K562 (cell line): ENCODE results near the gene FGF23. TPM values are rescaled to one million over a fixed set of nuclear protein-coding genes. Genes with fewer than 3 reads are reported as not detected.

Experiments used
- ATAC-seq: fragments of 200-7000 bp; cut with Tn5 transposase; 3 replicates; pipeline ENCODE4 v1.9.1; 2020; ENCODE audit warnings: moderate library complexity
- BruUV-seq: library from RNA; stranded (reverse); fragments of 400-500 nt; replicated peaks from 2 replicates; lab custom pipeline; 2021; lab: Mats Ljungman, UMichigan
- CTCF ChIA-PET: fragments of 300-600 bp; formaldehyde crosslinking; extraction: SDS; loops from one replicate; lab custom pipeline; 2021; ENCODE audit warnings: low intra/inter-chr PET ratio; lab: Yijun Ruan, JAX
- POLR2A ChIA-PET: fragments of 300-600, 350-650 bp; sonication (Branson Sonifier 250); formaldehyde crosslinking; extraction: SDS; loops from one replicate; lab custom pipeline; 2021; ENCODE audit warnings: antibody characterized with exemption, inconsistent platforms; lab: Yijun Ruan, JAX
- DNase-seq, 4 experiments: peaks; one replicate each; pipeline versions ENCODE4 v3.0.0 to v3.0.0-alpha.2; 2011 to 2018; ENCODE audit warnings: low spot score in 3 of 4, mixed read lengths in 3 of 4; ENCODE audit errors: extremely low read depth in 1 of 4
- FAIRE-seq: peaks from 2 replicates; lab custom pipeline; 2011; peaks lifted over from hg19 to GRCh38; lab: Jason Lieb, UNC
- H2AFZ ChIP-seq: 2 replicates; pipeline ENCODE4 v1.6.0; 2011; ENCODE audit warnings: low read depth, low read length, control low read depth, inconsistent platforms
- H3K27ac ChIP-seq: fragments of 200-600 bp; 3 replicates; pipeline ENCODE4 v1.8.0; 2011; ENCODE audit warnings: low read depth, mild to moderate bottlenecking, control low read depth, inconsistent platforms, low read length, moderate library complexity, mixed read lengths; ENCODE audit errors: extremely low read depth
- H3K27me3 ChIP-seq, 2 experiments: fragments of 300-600 bp in 1 of 2; 2 replicates in 1 of 2; 3 replicates in 1 of 2; pipeline versions ENCODE4 v1.6.0 to v1.8.0; 2011; ENCODE audit warnings: inconsistent platforms in 2 of 2, low read length in 2 of 2, mild to moderate bottlenecking in 1 of 2, mixed read lengths in 1 of 2, moderate library complexity in 1 of 2; ENCODE audit not compliant: control insufficient read depth in 2 of 2, insufficient read depth in 2 of 2
- H3K36me3 ChIP-seq: fragments of 300-600 bp; 3 replicates; pipeline ENCODE4 v1.8.0; 2011; ENCODE audit warnings: mild to moderate bottlenecking, low read length, inconsistent platforms; ENCODE audit not compliant: control insufficient read depth, insufficient read depth
- H3K4me1 ChIP-seq, 2 experiments: fragments of 200-600 bp in 1 of 2; replicated peaks in 1 of 2; 2 replicates in 1 of 2; 3 replicates in 1 of 2; pipeline versions ENCODE4 v1.5.1 to v1.8.0; 2011; ENCODE audit warnings: inconsistent platforms in 2 of 2, low read length in 2 of 2, mild to moderate bottlenecking in 1 of 2, mixed read lengths in 1 of 2, moderate library complexity in 1 of 2; ENCODE audit not compliant: control insufficient read depth in 2 of 2, insufficient read depth in 2 of 2
- H3K4me2 ChIP-seq: 2 replicates; pipeline ENCODE4 v1.6.1; 2011; ENCODE audit warnings: low read length, control low read depth, inconsistent platforms, mixed read lengths; ENCODE audit not compliant: insufficient read depth
- H3K4me3 ChIP-seq: fragments of 200-600 bp; sonication (generic), shearing (Covaris generic); 2 replicates; pipeline ENCODE4 v1.5.1; 2016; ENCODE audit warnings: control low read depth, inconsistent platforms
- H3K79me2 ChIP-seq: fragments of 200-600 bp; 3 replicates; pipeline ENCODE4 v1.8.0; 2011; ENCODE audit warnings: low read length, inconsistent platforms; ENCODE audit not compliant: control insufficient read depth, insufficient read depth
- H3K9ac ChIP-seq, 2 experiments: 2 replicates each; pipeline versions ENCODE4 v1.6.0 to v1.6.1; 2011; ENCODE audit warnings: low read depth in 2 of 2, low read length in 2 of 2, control low read depth in 1 of 2, inconsistent platforms in 1 of 2, mild to moderate bottlenecking in 1 of 2, mixed read lengths in 1 of 2; ENCODE audit not compliant: insufficient read depth in 1 of 2
- H3K9me1 ChIP-seq: one replicate; pipeline ENCODE4 v1.6.0; 2011; ENCODE audit warnings: inconsistent platforms, mild to moderate bottlenecking, low read length, moderate library complexity; ENCODE audit not compliant: control insufficient read depth, insufficient read depth
- H3K9me3 ChIP-seq: replicated peaks from 2 replicates; pipeline ENCODE4 v1.5.1; 2011; ENCODE audit warnings: low read depth, low read length, inconsistent platforms; ENCODE audit not compliant: control insufficient read depth, insufficient read depth
- H4K20me1 ChIP-seq: replicated peaks from 2 replicates; pipeline ENCODE4 v1.6.1; 2011; ENCODE audit warnings: low read length, inconsistent platforms, mixed read lengths; ENCODE audit not compliant: control insufficient read depth, insufficient read depth
- EZH2 ChIP-seq: IDR thresholded peaks from 2 replicates; pipeline ENCODE4 v1.6.1; 2012; ENCODE audit warnings: low read depth, mild to moderate bottlenecking, inconsistent platforms, low read length, borderline replicate concordance
- MYC ChIP-seq, 2 experiments: fragments of 250-450 bp in 1 of 2; sonication (Bioruptor Pico) in 1 of 2; IDR thresholded peaks; 2 replicates each; pipeline versions ENCODE4 v1.5.1 to v1.6.1; 2012 to 2021; ENCODE audit warnings: low read depth in 2 of 2, borderline replicate concordance in 1 of 2, improper control_type of control experiment in 1 of 2, low read length in 1 of 2, mild to moderate bottlenecking in 1 of 2, moderate library complexity in 1 of 2
- RAD21 ChIP-seq, 2 experiments: fragments of 250-450 bp in 1 of 2; fragments of 450-650 bp in 1 of 2; sonication (Bioruptor Pico) in 1 of 2; formaldehyde crosslinking in 1 of 2; IDR thresholded peaks in 1 of 2; conservative IDR thresholded peaks in 1 of 2; 2 replicates each; pipeline versions ENCODE4 v1.4.0 to v1.8.0; 2020 to 2022; ENCODE audit warnings: mild to moderate bottlenecking in 2 of 2, moderate library complexity in 1 of 2
- REST ChIP-seq, 2 experiments: fragments of 450-650 bp; formaldehyde crosslinking in 1 of 2; IDR thresholded peaks; 2 replicates each; pipeline versions ENCODE4 v1.4.0 to v1.6.1; 2014 to 2020; ENCODE audit warnings: mild to moderate bottlenecking in 2 of 2, borderline replicate concordance in 1 of 2, low read depth in 1 of 2
- TGIF2 ChIP-seq: sonication (generic); formaldehyde crosslinking; IDR thresholded peaks from 2 replicates; pipeline ENCODE4 v1.8.1; 2022; ENCODE audit warnings: mild to moderate bottlenecking, missing genetic modification reagents, moderate library complexity
- WGBS: fragments of 100-300 bp; shearing (Covaris generic); methylation state at CpG from one replicate; pipeline ENCODE4 v1.1.6; 2016; ENCODE audit warnings: low coverage, mixed read lengths; ENCODE audit not compliant: insufficient coverage; ENCODE audit errors: missing lambda C conversion rate; 5-methylcytosine and 5-hydroxymethylcytosine counted together
- in situ Hi-C: fragments of 300-500 bp; cut with MboI; formaldehyde crosslinking; loops from 4 replicates; pipeline ENCODE4 v1.15.0; 2018; ENCODE audit warnings: inconsistent platforms, mixed read lengths
- intact Hi-C: fragments of 100-400 bp; cut with micrococcal nuclease; formaldehyde crosslinking; loops from 2 replicates; pipeline ENCODE4 v1.14.2; 2022
- polyA plus RNA-seq, 8 experiments: library from polyadenylated mRNA; depleted of rRNA in 4 of 8; stranded (reverse) in 5 of 8; unstranded in 3 of 8; fragments of >200 nt; fragmentation: Nextera tagmentation in 2 of 8; fragmentation: Illumina TruSeq in 1 of 8; extraction: Ambion mirVana in 2 of 8; extraction: Trizol in 1 of 8; gene quantifications; 2 replicates each; pipeline versions ENCODE4 v1.2.1 to v1.2.3, GENCODE V29; 2011 to 2014; ENCODE audit warnings: inconsistent platforms in 1 of 8, missing spikeins in 1 of 8
- total RNA-seq, 7 experiments: library from RNA; depleted of rRNA in 6 of 7; stranded (reverse); fragments of >200 nt in 6 of 7; fragmentation: Illumina TruSeq in 2 of 7; extraction: Trizol in 2 of 7; gene quantifications; 2 replicates each; pipeline versions ENCODE4 v1.2.1 to v1.2.3, GENCODE V29; 2011 to 2021; ENCODE audit warnings: low replicate concordance in 1 of 7

Gene FGF23
- total and polyA plus RNA-seq, 9 of the 15 experiments (the other 6 are each of a cell fraction or from before 2014, with no cell fraction given): 0.38 TPM; not detected in 8

- no peak for FAIRE-seq
- peaks cover 3 to 26% of the 10 kb centered on the region in 2 experiments; a peak in 3 of 5 replicates for H3K27me3 ChIP-seq
- intact Hi-C loops: loop anchor here (5.0 kb wide), 1 partner anchor 36 kb away; no protein-coding TSS in a partner anchor
- H3K27ac ChIP-seq: no peak overlapping the region
- H3K4me2 ChIP-seq: no peak overlapping the region
- H2AFZ ChIP-seq: no peak overlapping the region
- DNase-seq: no peak
- no peaks in the 10 kb centered on the region for H3K36me3 ChIP-seq
- ATAC-seq: no peak
- no peaks in the 10 kb centered on the region for H3K9me1 ChIP-seq
- no peaks in the 10 kb centered on the region for H3K4me1 ChIP-seq
- in situ Hi-C loops: no loop called here
- no peaks in the 10 kb centered on the region for H3K79me2 ChIP-seq
- POLR2A ChIA-PET: interaction anchor here (0.6 kb wide), 1 partner anchor 170 kb away, joined by 3 read pairs; no protein-coding TSS in a partner anchor
- H3K4me3 ChIP-seq: no peak overlapping the region
- no peaks in the 10 kb centered on the region for H3K9me3 ChIP-seq
- TF ChIP-seq EZH2 (no peak), MYC (IDR thresholded peaks at IDR 0.05; ENCODE audit: low read depth, low read length) (no peak), MYC (CRISPR knock-in tag; IDR thresholded peaks at IDR 0.05; ENCODE audit: borderline replicate concordance, low read depth) (no peak)
- no TSS peak for BruUV-seq
- H3K9ac ChIP-seq: no peak overlapping the region
- CTCF ChIA-PET: no interaction called here
- 8% methylated on average over 1 of the region's 9 CpGs for WGBS
- no peaks in the 10 kb centered on the region for H4K20me1 ChIP-seq
These were observed 43.5 kb upstream of the FGF23 start for GRCh38 chr12:4422985-4423384.

DNA sequence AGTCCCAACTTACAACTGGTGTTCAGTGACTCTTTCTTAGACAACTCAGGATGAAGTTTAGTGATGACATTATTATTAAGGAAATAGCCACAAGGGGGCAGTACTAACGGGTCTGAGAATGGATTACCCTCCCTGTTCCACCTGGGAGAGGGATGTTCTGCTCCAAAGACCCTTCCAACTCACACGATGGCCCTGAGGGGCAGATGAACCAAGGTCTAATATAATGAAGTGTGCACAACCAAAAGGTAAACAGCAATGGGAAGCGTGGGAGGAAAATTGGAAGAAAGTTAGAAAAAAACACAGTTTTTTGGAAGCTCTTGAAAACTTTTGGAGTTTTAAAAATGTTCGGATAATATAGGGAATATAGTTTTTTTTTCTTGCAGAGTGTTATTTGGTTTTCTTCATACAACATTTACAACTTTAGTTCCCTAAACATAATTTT, 42.1 kb upstream of the FGF23 start:
- DNase-seq: peak; percentile 50 to 65 (median 62)
- FAIRE-seq: peak; percentile 78
- Histone ChIP-seq H3K27me3 (peaks cover 8 to 33% of the 10 kb centered on the region in 2 experiments; a peak in 4 of 5 replicates), H4K20me1 (no peaks in the 10 kb centered on the region), H3K4me3 (no peak overlapping the region), H3K36me3 (no peaks in the 10 kb centered on the region), H3K4me2 (no peak overlapping the region), H3K9ac (no peak overlapping the region), H3K9me3 (no peaks in the 10 kb centered on the region), H3K9me1 (no peaks in the 10 kb centered on the region), H3K79me2 (no peaks in the 10 kb centered on the region), H2AFZ (no peak overlapping the region), H3K4me1 (no peaks in the 10 kb centered on the region), H3K27ac (no peak overlapping the region)
- in situ Hi-C loops: no loop called here
- WGBS: 33% methylated on average over 3 of the region's 4 CpGs
- CTCF ChIA-PET: interaction anchor here (1.1 kb wide), 1 partner anchor 105 kb away, joined by 3 read pairs; no protein-coding TSS in a partner anchor
- BruUV-seq: no TSS peak
- intact Hi-C loops: loop anchor here (5.0 kb wide), 1 partner anchor 34 kb away; no protein-coding TSS in a partner anchor
- ATAC-seq: peak; percentile 69
- POLR2A ChIA-PET: no interaction called here
- TF ChIP-seq TGIF2: no peak
- peak; percentile 11 to 49; a peak in 2 of 4 replicates for TF ChIP-seq RAD21 (CRISPR knock-in tag; conservative IDR thresholded peaks at IDR 0.05 in 1 of 2, IDR thresholded peaks at IDR 0.05 in 1 of 2)
- TF ChIP-seq REST (IDR thresholded peaks at IDR 0.05; ENCODE audit: borderline replicate concordance): peak; percentile 32; the same call in 1 of the 2 replicates
- no peak for TF ChIP-seq REST (CRISPR knock-in tag; IDR thresholded peaks at IDR 0.05; ENCODE audit: low read depth)
